GM21825 (cell line): ENCODE measurements around the gene SLC7A5.
"Not testable (repeated sequence)": the region's sequence is repeated elsewhere in the genome, so short reads cannot be mapped to it uniquely, and the experiment has no call there.

Experiments
- ATAC-seq: cut with Tn5 transposase; IDR thresholded peaks from one replicate; pipeline ENCODE4 v1.9.1; 2021; ENCODE audit warnings: mild to moderate bottlenecking, moderate library complexity; ENCODE audit not compliant: unreplicated experiment

Gene SLC7A5

GRCh38 chr16:87862597-87863326 is 6.5 kb downstream of the SLC7A5 start:
- ATAC-seq: not testable (repeated sequence)

- ATAC-seq: not testable (repeated sequence)
Observed at GRCh38 chr16:87861300-87862099, 7.8 kb downstream of the SLC7A5 start.

- no peak for ATAC-seq
Observed at GRCh38 chr16:87860553-87861299, 8.6 kb downstream of the SLC7A5 start.

- not testable (repeated sequence) for ATAC-seq
Observed at GRCh38 chr16:87858151-87858993, 10.9 kb downstream of the SLC7A5 start.

- ATAC-seq: no peak
Observed at GRCh38 chr16:87856791-87857228, 12.5 kb downstream of the SLC7A5 start.

- ATAC-seq: no peak
Observed at GRCh38 chr16:87855852-87856715, 13.2 kb downstream of the SLC7A5 start.

GRCh38 chr16:87854907-87855683 is 14.2 kb downstream of the SLC7A5 start:
- no peak for ATAC-seq

- ATAC-seq: no peak
Observed at GRCh38 chr16:87854053-87854906, 15.0 kb downstream of the SLC7A5 start.

GRCh38 chr16:87853411-87854052 is 15.8 kb downstream of the SLC7A5 start:
- ATAC-seq: no peak

- no peak for ATAC-seq
Observed at GRCh38 chr16:87851601-87852000, 17.7 kb downstream of the SLC7A5 start.

- ATAC-seq: no peak
Observed at GRCh38 chr16:87851141-87851587, 18.1 kb downstream of the SLC7A5 start.

- ATAC-seq: no peak
Observed at GRCh38 chr16:87850009-87851006, 19.0 kb downstream of the SLC7A5 start.

- no peak for ATAC-seq
Observed at GRCh38 chr16:87849419-87850008, 19.8 kb downstream of the SLC7A5 start.

- no peak for ATAC-seq
Observed at GRCh38 chr16:87848676-87849345, 20.5 kb downstream of the SLC7A5 start.
